ENCODE measurements around the gene DOCK6. TPM values are rescaled to one million over a fixed set of nuclear protein-coding genes. Genes with fewer than 3 reads are reported as not detected.

Gene DOCK6
- total and polyA plus RNA-seq, 2 of the 13 experiments (the other 11 are each of a cell fraction or from before 2014, with no cell fraction given): 5.4 to 38.1 TPM

- no peak for TF ChIP-seq ZNF646 (CRISPR knock-in tag; IDR thresholded peaks at IDR 0.05)
- TF ChIP-seq SAP130 (CRISPR knock-in tag; IDR thresholded peaks at IDR 0.05; ENCODE audit: low read depth): peak; percentile 30; the same call in 1 of the 2 replicates
- peak; percentile 39 for TF ChIP-seq PAXIP1 (CRISPR knock-in tag; conservative IDR thresholded peaks at IDR 0.05)
- TF ChIP-seq ZNF713 (CRISPR knock-in tag; IDR thresholded peaks at IDR 0.05): no peak
- no peak for TF ChIP-seq MYC (CRISPR knock-in tag; IDR thresholded peaks at IDR 0.05; ENCODE audit: borderline replicate concordance)
- no peak for TF ChIP-seq ZNF841 (CRISPR knock-in tag; IDR thresholded peaks at IDR 0.05; ENCODE audit: borderline replicate concordance)
- TF ChIP-seq MIXL1 (CRISPR knock-in tag; IDR thresholded peaks at IDR 0.05): no peak
- no peak for TF ChIP-seq ATF1 (CRISPR knock-in tag; IDR thresholded peaks at IDR 0.05)
- no peak for TF ChIP-seq LCORL (IDR thresholded peaks at IDR 0.05)
- TF ChIP-seq LCORL (CRISPR knock-in tag; IDR thresholded peaks at IDR 0.05): no peak
- TF ChIP-seq NR2F6 (IDR thresholded peaks at IDR 0.05): no peak
- TF ChIP-seq NR2F6 (CRISPR knock-in tag; IDR thresholded peaks at IDR 0.05): no peak
- no peak for TF ChIP-seq ZNF224 (CRISPR knock-in tag; IDR thresholded peaks at IDR 0.05)
- TF ChIP-seq ZNF362 (CRISPR knock-in tag; IDR thresholded peaks at IDR 0.05; ENCODE audit: borderline replicate concordance): no peak
- no peak for TF ChIP-seq ZNF879 (CRISPR knock-in tag; IDR thresholded peaks at IDR 0.05)
- TF ChIP-seq HDAC2 (CRISPR knock-in tag; IDR thresholded peaks at IDR 0.05): no peak
- TF ChIP-seq E2F2 (CRISPR knock-in tag; IDR thresholded peaks at IDR 0.05; ENCODE audit: borderline replicate concordance): no peak
- no peak for TF ChIP-seq NFKBIZ (CRISPR knock-in tag; IDR thresholded peaks at IDR 0.05)
- TF ChIP-seq XBP1 (CRISPR knock-in tag; IDR thresholded peaks at IDR 0.05): no peak
- TF ChIP-seq ZNF598 (CRISPR knock-in tag; IDR thresholded peaks at IDR 0.05; ENCODE audit: borderline replicate concordance): no peak
- no peak for TF ChIP-seq ZNF720 (CRISPR knock-in tag; IDR thresholded peaks at IDR 0.05)
- no peak for TF ChIP-seq MED8 (CRISPR knock-in tag; IDR thresholded peaks at IDR 0.05; ENCODE audit: insufficient replicate concordance)
Observed at GRCh38 chr19:11256189-11256588, 6.1 kb downstream of the DOCK6 start (continued).

Data from HepG2 (cell line).